CD4-positive, alpha-beta T cell (primary cell): ENCODE results near the gene BRF1. TPM values are rescaled to one million over a fixed set of nuclear protein-coding genes. Genes with fewer than 3 reads are reported as not detected.

Experiments used
- ATAC-seq: fragments of 200-7000 bp; cut with Tn5 transposase; one replicate; pipeline ENCODE4 v1.10.0; 2022; ENCODE audit warnings: mild to moderate bottlenecking; ENCODE audit not compliant: poor library complexity
- CTCF ChIA-PET: fragments of 350-600 bp; sonication (Branson Sonifier 250); formaldehyde crosslinking; loops from one replicate; lab custom pipeline; 2021; ENCODE audit warnings: antibody characterized with exemption, inconsistent platforms; lab: Charles Lee
- POLR2A ChIA-PET: fragments of 350-600 bp; sonication (Branson Sonifier 250); formaldehyde crosslinking; loops from one replicate; lab custom pipeline; 2021; ENCODE audit warnings: antibody characterized with exemption, inconsistent platforms; lab: Charles Lee
- DNase-seq, 14 experiments: peaks; one replicate each; pipeline ENCODE4 v3.0.0-alpha.2; 2013 to 2020; ENCODE audit warnings: mixed read lengths in 2 of 14
- H3K27ac ChIP-seq, 2 donors: one replicate each; pipeline versions ENCODE4 v1.5.1 to v1.7.0; 2013; ENCODE audit warnings: low read length in 2 of 2, low read depth in 1 of 2, mild to moderate bottlenecking in 1 of 2
- H3K27me3 ChIP-seq, 2 experiments: 1 replicate in 1 of 2; 2 replicates in 1 of 2; pipeline versions ENCODE4 v1.6.1 to v1.7.0; 2013; ENCODE audit warnings: low read length in 2 of 2, control low read depth in 1 of 2, mild to moderate bottlenecking in 1 of 2, moderate library complexity in 1 of 2; ENCODE audit not compliant: insufficient read depth in 2 of 2, control insufficient read depth in 1 of 2
- H3K36me3 ChIP-seq: one replicate; pipeline ENCODE4 v1.6.1; 2013; ENCODE audit warnings: low read length, control low read depth; ENCODE audit not compliant: insufficient read depth
- H3K4me1 ChIP-seq: one replicate; pipeline ENCODE4 v1.6.1; 2013; ENCODE audit warnings: low read length, control low read depth; ENCODE audit not compliant: insufficient read depth
- H3K4me3 ChIP-seq: one replicate; pipeline ENCODE4 v1.5.1; 2013; ENCODE audit warnings: mild to moderate bottlenecking, low read length, moderate library complexity
- H3K9me3 ChIP-seq, 2 experiments: 1 replicate in 1 of 2; 2 replicates in 1 of 2; pipeline versions ENCODE4 v1.6.1 to v1.7.0; 2013; ENCODE audit warnings: low read length in 2 of 2, mild to moderate bottlenecking in 2 of 2, control low read depth in 1 of 2, moderate library complexity in 1 of 2; ENCODE audit not compliant: control insufficient read depth in 1 of 2, insufficient read depth in 1 of 2
- H3K27ac Mint-ChIP-seq: one replicate; pipeline ENCODE4 v1.8.0; 2020; ENCODE audit warnings: mixed read lengths
- H3K27me3 Mint-ChIP-seq: one replicate; pipeline ENCODE4 v1.8.0; 2021; ENCODE audit warnings: mixed read lengths
- H3K36me3 Mint-ChIP-seq: one replicate; pipeline ENCODE4 v1.8.0; 2021; ENCODE audit warnings: low read depth, mixed read lengths
- H3K4me1 Mint-ChIP-seq: one replicate; pipeline ENCODE4 v1.8.0; 2021; ENCODE audit warnings: low read depth, mixed read lengths
- H3K4me3 Mint-ChIP-seq: one replicate; pipeline ENCODE4 v1.8.0; 2020; ENCODE audit warnings: mild to moderate bottlenecking, mixed read lengths
- H3K9me3 Mint-ChIP-seq: one replicate; pipeline ENCODE4 v1.8.0; 2020; ENCODE audit warnings: mixed read lengths
- intact Hi-C, 2 experiments: fragments of 100-400 bp; cut with DNase I in 1 of 2; cut with micrococcal nuclease in 1 of 2; formaldehyde crosslinking; loops; one replicate each; pipeline versions ENCODE4 v1.15.1 to v1.9.0; 2023 to 2025; cut with DNase I, micrococcal nuclease
- total RNA-seq, 174 experiments: library from RNA in 2 of 174; stranded (reverse) in 2 of 174; gene quantifications; one replicate each; pipeline ENCODE4 v1.2.3 and lab custom pipeline; 2021 to 2026
- TF ChIP-seq, protein P1 (sequence below): fragments of 200-600 bp; IDR thresholded peaks from one replicate; pipeline ENCODE4 v1.8.0; 2022; ENCODE audit warnings: antibody characterized with exemption, mild to moderate bottlenecking

Gene BRF1
- total RNA-seq, 2 experiments from 2014 or later, result 77.4 to 77.7 TPM

DNA sequence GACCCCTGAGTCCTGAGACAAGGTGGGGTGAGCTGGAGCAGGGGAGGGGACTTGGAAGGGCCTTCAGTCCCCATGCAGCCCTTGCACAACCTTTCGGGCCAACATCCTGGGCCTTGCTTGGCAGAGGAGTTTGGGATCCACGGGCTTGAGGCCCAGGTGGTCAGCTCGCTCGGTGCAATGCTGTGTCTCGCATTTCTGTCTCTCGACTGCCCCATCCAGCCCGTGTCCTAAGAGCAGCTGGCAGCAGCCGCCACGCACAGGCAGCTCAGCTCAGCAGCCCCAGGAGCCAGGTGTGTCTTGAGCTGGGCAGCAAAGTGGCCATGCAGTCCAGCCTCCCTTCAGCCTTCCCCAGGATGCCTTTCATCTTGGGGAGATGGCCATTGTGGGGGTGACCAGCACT lies 24.5 kb upstream of the BRF1 start:
- CTCF ChIA-PET, result no interaction called here

GRCh38 chr14:105324871-105325270 lies 24.1 kb upstream of the BRF1 start:
- Mint-ChIP-seq H3K4me3 (no peak overlapping the region), H3K27ac (no peak overlapping the region), H3K9me3 (no peaks in the 10 kb centered on the region), H3K4me1 (peaks cover 26% of the 10 kb centered on the region), H3K27me3 (no peaks in the 10 kb centered on the region), H3K36me3 (no peaks in the 10 kb centered on the region)
- no peak overlapping the region for H3K4me3 ChIP-seq
- DNase-seq, result no peak
- intact Hi-C loops, result no loop called here
- ChIA-PET POLR2A (no interaction called here), CTCF (no interaction called here)
- H3K36me3 ChIP-seq, result no peaks in the 10 kb centered on the region
- TF ChIP-seq, protein P1, sequence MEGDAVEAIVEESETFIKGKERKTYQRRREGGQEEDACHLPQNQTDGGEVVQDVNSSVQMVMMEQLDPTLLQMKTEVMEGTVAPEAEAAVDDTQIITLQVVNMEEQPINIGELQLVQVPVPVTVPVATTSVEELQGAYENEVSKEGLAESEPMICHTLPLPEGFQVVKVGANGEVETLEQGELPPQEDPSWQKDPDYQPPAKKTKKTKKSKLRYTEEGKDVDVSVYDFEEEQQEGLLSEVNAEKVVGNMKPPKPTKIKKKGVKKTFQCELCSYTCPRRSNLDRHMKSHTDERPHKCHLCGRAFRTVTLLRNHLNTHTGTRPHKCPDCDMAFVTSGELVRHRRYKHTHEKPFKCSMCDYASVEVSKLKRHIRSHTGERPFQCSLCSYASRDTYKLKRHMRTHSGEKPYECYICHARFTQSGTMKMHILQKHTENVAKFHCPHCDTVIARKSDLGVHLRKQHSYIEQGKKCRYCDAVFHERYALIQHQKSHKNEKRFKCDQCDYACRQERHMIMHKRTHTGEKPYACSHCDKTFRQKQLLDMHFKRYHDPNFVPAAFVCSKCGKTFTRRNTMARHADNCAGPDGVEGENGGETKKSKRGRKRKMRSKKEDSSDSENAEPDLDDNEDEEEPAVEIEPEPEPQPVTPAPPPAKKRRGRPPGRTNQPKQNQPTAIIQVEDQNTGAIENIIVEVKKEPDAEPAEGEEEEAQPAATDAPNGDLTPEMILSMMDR, result no peak
- ATAC-seq, result no peak
- H3K9me3 ChIP-seq, result no peaks in the 10 kb centered on the region
- H3K27me3 ChIP-seq, result no peaks in the 10 kb centered on the region
- peaks cover 7% of the 10 kb centered on the region for H3K4me1 ChIP-seq
- H3K27ac ChIP-seq, result no peak overlapping the region

More for the DNA sequence above, 24.5 kb upstream of the BRF1 start:
- Mint-ChIP-seq H3K27me3 (no peaks in the 10 kb centered on the region), H3K4me3 (no peak overlapping the region), H3K27ac (no peak overlapping the region), H3K36me3 (no peaks in the 10 kb centered on the region), H3K4me1 (peaks cover 26% of the 10 kb centered on the region), H3K9me3 (no peaks in the 10 kb centered on the region)
- intact Hi-C loops, result no loop called here
- H3K36me3 ChIP-seq, result no peaks in the 10 kb centered on the region
- no peaks in the 10 kb centered on the region for H3K27me3 ChIP-seq
- peaks cover 11% of the 10 kb centered on the region for H3K4me1 ChIP-seq
- TF ChIP-seq, protein P1, result no peak
- H3K9me3 ChIP-seq, result no peaks in the 10 kb centered on the region
- H3K27ac ChIP-seq, result no peak overlapping the region
- no peak for DNase-seq
- ATAC-seq, result no peak
- no peak overlapping the region for H3K4me3 ChIP-seq
- POLR2A ChIA-PET, result no interaction called here

DNA sequence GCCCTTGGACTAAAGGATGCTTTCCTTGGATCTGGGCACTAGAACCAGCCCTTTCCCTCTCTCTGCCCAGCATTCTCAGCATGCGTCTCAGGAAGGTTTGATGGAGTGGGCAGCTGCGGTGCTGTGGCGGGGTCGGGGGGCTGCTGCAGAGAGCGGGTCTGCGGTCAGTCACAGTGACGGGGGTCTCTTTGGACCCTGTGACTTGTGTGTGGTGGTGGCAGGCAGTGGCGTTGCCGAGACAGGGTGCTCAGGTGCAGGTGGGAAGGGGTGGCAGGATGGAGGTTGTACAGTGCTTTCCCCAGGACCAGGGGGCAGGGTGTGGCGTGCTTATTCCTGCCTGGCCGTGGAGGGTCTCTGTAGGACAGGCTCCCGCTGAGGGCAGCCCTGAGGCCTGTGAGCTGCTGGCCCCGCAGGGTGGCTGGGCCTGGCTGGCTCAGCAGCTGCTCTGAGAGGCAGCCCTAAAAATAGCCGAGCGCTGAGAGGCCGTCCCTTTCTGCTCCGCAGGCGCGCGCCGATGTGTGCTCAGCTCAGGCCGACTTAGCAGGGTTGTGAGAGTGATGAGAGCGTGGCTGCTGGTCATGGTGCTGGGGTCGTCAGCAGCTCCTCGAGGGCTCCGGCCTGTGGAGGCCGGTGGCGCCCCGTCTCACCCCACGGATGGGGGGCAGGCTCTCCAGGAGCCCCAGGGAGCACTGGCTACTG lies 23.4 kb upstream of the BRF1 start:
- Histone ChIP-seq H3K4me3 (no peak overlapping the region), H3K27ac (no peak overlapping the region), H3K9me3 (no peaks in the 10 kb centered on the region), H3K4me1 (peaks cover under 1% of the 10 kb centered on the region), H3K36me3 (no peaks in the 10 kb centered on the region), H3K27me3 (no peaks in the 10 kb centered on the region)
- Mint-ChIP-seq H3K9me3 (no peaks in the 10 kb centered on the region), H3K4me1 (peaks cover 22% of the 10 kb centered on the region), H3K27me3 (no peaks in the 10 kb centered on the region), H3K27ac (no peak overlapping the region), H3K36me3 (no peaks in the 10 kb centered on the region), H3K4me3 (no peak overlapping the region)
- ATAC-seq (no peak), DNase-seq (peak in 1 of 14 experiments; percentile 10)
- intact Hi-C loops, result no loop called here
- CTCF ChIA-PET, result no interaction called here
- POLR2A ChIA-PET, result no interaction called here
- TF ChIP-seq, protein P1, result no peak
